ENCODE data around the gene XPC.

XPC gene

GRCh38 chr3:14200276-14200675 lies 21.9 kb upstream of the XPC start:
- TF ChIP-seq CTCF (conservative IDR thresholded peaks at IDR 0.05; ENCODE audit: low read length): no peak
- H3K4me3 ChIP-seq (ENCODE audit: low read length): no peak overlapping the region
- no peak for DNase-seq (ENCODE audit: low read depth)

DNA sequence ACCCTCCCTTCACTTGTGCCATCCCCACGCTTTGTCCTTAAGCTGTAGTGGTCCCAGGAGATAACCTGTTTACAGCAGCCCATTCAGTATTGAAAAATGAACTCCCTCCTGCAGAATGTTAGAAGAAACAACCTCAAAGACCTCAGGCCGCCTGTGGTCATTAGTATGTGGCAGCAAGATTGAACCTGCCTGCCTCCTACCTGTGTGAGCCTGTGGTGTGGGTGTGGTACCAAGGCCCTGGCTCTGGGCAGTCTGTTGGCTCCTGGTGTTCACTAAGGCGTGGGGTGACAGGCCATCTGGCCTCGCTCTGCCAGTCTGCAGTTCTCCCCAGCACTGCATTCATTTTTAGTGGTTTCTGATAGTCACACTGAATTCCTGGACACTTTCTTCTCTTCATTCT lies 21.2 kb upstream of the XPC start:
- H3K4me3 ChIP-seq (ENCODE audit: low read length): no peak overlapping the region
- no peak for TF ChIP-seq CTCF (conservative IDR thresholded peaks at IDR 0.05; ENCODE audit: low read length)

DNA sequence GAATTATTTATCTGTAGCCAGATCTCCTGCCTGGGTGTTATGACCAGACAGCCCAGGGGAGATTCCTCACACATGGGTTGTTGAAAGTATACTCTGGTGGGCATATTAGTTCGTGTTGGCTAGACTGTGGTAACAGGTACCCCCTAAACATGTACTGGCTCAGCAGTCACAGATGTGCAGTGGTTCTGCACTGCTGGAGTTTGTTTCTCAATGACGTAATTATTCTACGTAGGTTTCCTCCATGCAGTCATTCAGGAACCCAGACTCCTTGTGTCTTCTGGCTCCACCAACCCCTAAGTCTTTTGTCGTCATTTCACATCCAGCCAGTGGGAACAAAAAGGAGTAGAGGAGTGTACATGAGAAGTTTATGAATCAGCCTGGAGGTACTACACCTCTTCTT lies 16.5 kb upstream of the XPC start:
- H3K4me3 ChIP-seq (ENCODE audit: low read length): no peak overlapping the region
- DNase-seq (ENCODE audit: low read depth): no peak
- no peak for TF ChIP-seq CTCF (conservative IDR thresholded peaks at IDR 0.05; ENCODE audit: low read length)

More for the DNA sequence above, 21.2 kb upstream of the XPC start:
- DNase-seq (ENCODE audit: low read depth): no peak

GRCh38 chr3:14188041-14188754 lies 9.8 kb upstream of the XPC start:
- H3K4me3 ChIP-seq (ENCODE audit: low read length): no peak overlapping the region
- no peak for DNase-seq (ENCODE audit: low read depth)
- no peak for TF ChIP-seq CTCF (conservative IDR thresholded peaks at IDR 0.05; ENCODE audit: low read length)

DNA sequence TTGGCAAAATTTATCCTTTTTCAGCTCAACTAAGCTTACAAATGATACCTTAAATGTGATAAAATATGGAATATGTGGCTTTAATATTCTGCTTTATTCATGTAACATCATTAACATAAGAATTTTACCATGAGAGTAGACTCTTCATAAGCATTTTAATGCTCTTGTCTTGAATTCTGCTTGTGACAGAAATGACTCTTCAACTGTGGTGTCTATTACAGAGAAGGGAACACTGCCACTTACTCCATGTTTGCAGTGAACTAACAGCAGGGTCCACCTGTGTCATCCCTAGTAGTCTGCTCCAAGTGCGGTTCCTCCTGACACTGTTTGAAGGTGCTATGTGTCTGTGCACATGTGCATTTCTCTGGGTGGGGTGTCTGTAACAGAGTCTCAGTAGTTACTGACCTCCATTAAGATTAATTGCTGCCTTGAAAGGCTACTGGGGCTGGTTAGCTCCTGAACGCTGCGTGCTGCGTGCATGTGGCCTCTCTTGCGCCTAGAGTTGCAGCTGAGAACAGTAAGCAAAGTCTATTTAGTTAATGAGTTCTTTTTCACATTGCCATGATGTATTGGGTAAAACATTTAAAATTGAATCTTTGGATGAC lies 8.6 kb upstream of the XPC start:
- H3K4me3 ChIP-seq (ENCODE audit: low read length): no peak overlapping the region
- DNase-seq (ENCODE audit: low read depth): no peak
- TF ChIP-seq CTCF (conservative IDR thresholded peaks at IDR 0.05; ENCODE audit: low read length): no peak

GRCh38 chr3:14183015-14183577 lies 4.7 kb upstream of the XPC start:
- H3K4me3 ChIP-seq (ENCODE audit: low read length): no peak overlapping the region
- no peak for TF ChIP-seq CTCF (conservative IDR thresholded peaks at IDR 0.05; ENCODE audit: low read length)
- no peak for DNase-seq (ENCODE audit: low read depth)

DNA sequence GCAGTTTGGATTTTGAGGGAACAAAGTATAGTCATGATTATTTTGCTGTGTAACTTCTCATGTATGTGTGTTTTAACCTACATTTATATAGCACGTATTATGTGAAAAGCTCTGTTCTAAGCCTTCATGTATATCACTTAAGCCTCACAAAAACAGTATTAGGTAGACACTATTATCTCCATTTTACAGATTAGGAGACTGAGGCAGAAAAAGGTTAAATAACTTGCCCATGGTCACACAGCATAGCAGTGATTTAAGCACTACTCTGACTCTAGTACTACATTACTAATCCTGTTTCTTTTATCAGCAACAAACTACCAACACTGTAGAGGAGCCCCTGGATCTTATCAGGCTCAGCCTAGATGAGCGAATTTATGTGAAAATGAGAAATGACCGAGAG lies 2.9 kb upstream of the XPC start:
- H3K4me3 ChIP-seq (ENCODE audit: low read length): no peak overlapping the region
- TF ChIP-seq CTCF (conservative IDR thresholded peaks at IDR 0.05; ENCODE audit: low read length): no peak
- no peak for DNase-seq (ENCODE audit: low read depth)
